Heart right ventricle (tissue), 16 donors: Measurements from ENCODE around the gene JUND. TPM values are rescaled to one million over a fixed set of nuclear protein-coding genes. Genes with fewer than 3 reads are reported as not detected.

ENCODE experiments used
- ATAC-seq, 8 donors: fragments of 200-7000 bp; cut with Tn5 transposase; one replicate each; pipeline ENCODE4 v1.9.1; 2020; ENCODE audit warnings: mild to moderate bottlenecking in 8 of 8, moderate library complexity in 8 of 8, moderate number of reproducible peaks in 1 of 8
- DNase-seq, 2 donors: peaks; one replicate each; pipeline ENCODE4 v3.0.0-alpha.2; 2020
- H3K27ac ChIP-seq, 10 donors: fragments of 200-600 bp; sonication (generic) in 2 of 10; one replicate each; pipeline versions ENCODE4 v1.5.0 to v1.8.0; 2020 to 2022; ENCODE audit warnings: mild to moderate bottlenecking in 3 of 10
- H3K27me3 ChIP-seq, 7 donors: fragments of 200-600 bp; one replicate each; pipeline ENCODE4 v1.8.0; 2021 to 2022; ENCODE audit warnings: mild to moderate bottlenecking in 2 of 7
- H3K36me3 ChIP-seq, 9 donors: fragments of 200-600 bp; sonication (generic) in 1 of 9; one replicate each; pipeline versions ENCODE4 v1.5.0 to v1.8.0; 2020 to 2022; ENCODE audit warnings: mild to moderate bottlenecking in 2 of 9
- H3K4me1 ChIP-seq, 9 donors: fragments of 200-600 bp; sonication (generic) in 1 of 9; one replicate each; pipeline versions ENCODE4 v1.5.0 to v1.8.0; 2020 to 2022; ENCODE audit warnings: mild to moderate bottlenecking in 4 of 9
- H3K4me3 ChIP-seq, 10 donors: fragments of 200-600 bp; sonication (generic) in 2 of 10; one replicate each; pipeline versions ENCODE4 v1.5.0 to v1.8.0; 2020 to 2022; ENCODE audit warnings: mild to moderate bottlenecking in 7 of 10, moderate library complexity in 2 of 10
- H3K9me3 ChIP-seq, 11 donors: fragments of 200-600 bp in 10 of 11; sonication (generic) in 2 of 11; one replicate each; pipeline versions ENCODE4 v1.5.0 to v1.8.0; 2013 to 2022; ENCODE audit warnings: mild to moderate bottlenecking in 2 of 11, control low read depth in 1 of 11, moderate library complexity in 1 of 11
- WGBS, 2 donors: extraction: QIAGEN DNeasy Blood & Tissue Kit; methylation state at CpG; one replicate each; pipeline ENCODE4 v1.1.7; 2013; ENCODE audit warnings: inconsistent platforms in 1 of 2; 5-methylcytosine and 5-hydroxymethylcytosine counted together
- intact Hi-C, 10 donors: fragments of 100-400 bp; cut with DNase I; formaldehyde crosslinking; loops; one replicate each; pipeline versions ENCODE4 v1.11.1 to v1.14.2; 2022
- polyA plus RNA-seq, 2 donors: library from polyadenylated mRNA; stranded (reverse); fragments of 200-250 nt; gene quantifications; one replicate each; pipeline ENCODE4 v1.2.3, GENCODE V29; 2013
- total RNA-seq, 10 donors: library from RNA; stranded (reverse); fragmentation: NEBNext Ultra II Directional in 3 of 10; extraction: Animal tissue kit (Norgen Biotek cat#: 25700) in 3 of 10; gene quantifications; one replicate each; pipeline versions ENCODE4 v1.2.1 to v1.2.4, GENCODE V29; 2021 to 2023
- TF ChIP-seq, protein P1 (sequence below), 9 donors: fragments of 200-600 bp; sonication (generic) in 2 of 9; IDR thresholded peaks; one replicate each; pipeline versions ENCODE4 v1.5.0 to v1.8.0; 2021 to 2022; ENCODE audit warnings: antibody characterized with exemption in 9 of 9, mild to moderate bottlenecking in 5 of 9, moderate library complexity in 1 of 9
- donor health status: Arrhythmogenic right ventricular cardiomyopathy.
- donor health status: ischemic (EF 13 %, LVEDD 7.1; RV severe dilation, severe dysfunction).
- donor health status: healthy with polysubstance abuse.
- donor health status: DM: no; HTN: yes; CAD: no.
- donor health status: DM: no; HTN: no; CAD: no.
- donor health status: ischemic (EF 25% LVEDD 6.9; RV normal size, moderate dysfunction).
- donor health status: ischemic (EF 25% LVEDD 5.7; RV mildly dilated, moderate dysfunction).
- donor health status: healthy.
- donor health status: DM: yes; HTN: yes; CAD: no.
- donor health status: Ischemic cardiomyopathy.
- donor health status: ischemic (EF 35%, LVEDD 5.7; RV mildly dilated, moderate dysfunction).
- donor health status: nonischemic (EF 11% LVEDD 7.7; RV severe dilation, severe dysfunction).
- donor health status: DM: yes; HTN: yes; CAD: no.
- donor health status: PGD.
- donor health status: ischemic (EF 29% LVEDD 5.4; RV normal size, mild dysfunction).
- donor health status: nonischemic (EF 23%, LVEDD 6.1; RV moderate dilation, normal function).

JUND gene
- total and polyA plus RNA-seq, 12 donors: 93.7 to 278 (median 133) TPM

DNA sequence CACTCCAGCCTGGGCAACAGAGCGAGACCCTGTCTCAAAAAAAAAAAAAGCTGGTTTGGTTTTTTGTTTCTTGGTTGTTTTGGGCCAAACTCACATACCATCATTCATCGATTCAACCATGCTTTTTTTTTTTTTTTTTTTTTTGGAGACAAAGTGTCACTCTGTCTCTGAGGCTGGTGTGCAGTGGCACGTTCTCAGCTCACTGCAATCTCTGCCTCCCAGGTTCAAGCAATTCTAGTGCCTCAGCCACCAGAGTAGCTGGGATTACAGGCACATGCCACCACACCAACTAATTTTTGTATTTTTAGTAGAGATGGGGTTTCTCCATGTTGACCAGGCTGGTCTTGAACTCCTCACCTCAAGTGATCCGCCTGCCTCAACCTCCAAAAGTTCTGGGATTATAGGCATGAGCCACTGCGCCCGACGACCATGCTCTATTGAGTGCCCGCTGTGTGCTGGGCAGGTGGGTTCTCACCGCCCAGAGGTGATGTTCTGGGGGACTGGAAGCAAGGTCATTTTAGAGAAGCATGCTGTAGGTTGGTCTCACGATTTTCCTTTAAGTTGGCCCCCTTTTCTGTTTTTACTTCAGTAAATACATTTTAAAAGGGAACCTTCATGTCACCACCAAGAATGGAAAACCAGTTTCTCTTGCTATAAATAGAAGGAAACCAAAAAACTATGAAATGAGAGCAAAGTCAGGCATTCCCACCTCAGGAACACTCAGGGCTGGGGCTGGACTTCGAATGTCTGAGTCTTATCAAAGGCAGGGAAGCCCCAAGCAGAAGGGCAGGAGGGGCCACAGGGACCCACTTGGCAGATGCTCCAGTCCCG is 8.3 kb upstream of the JUND start:
- WGBS, 2 donors: 61 to 66% methylated on average over 12 of the region's 12 CpGs
- no peak for DNase-seq
- no peak for ATAC-seq

DNA sequence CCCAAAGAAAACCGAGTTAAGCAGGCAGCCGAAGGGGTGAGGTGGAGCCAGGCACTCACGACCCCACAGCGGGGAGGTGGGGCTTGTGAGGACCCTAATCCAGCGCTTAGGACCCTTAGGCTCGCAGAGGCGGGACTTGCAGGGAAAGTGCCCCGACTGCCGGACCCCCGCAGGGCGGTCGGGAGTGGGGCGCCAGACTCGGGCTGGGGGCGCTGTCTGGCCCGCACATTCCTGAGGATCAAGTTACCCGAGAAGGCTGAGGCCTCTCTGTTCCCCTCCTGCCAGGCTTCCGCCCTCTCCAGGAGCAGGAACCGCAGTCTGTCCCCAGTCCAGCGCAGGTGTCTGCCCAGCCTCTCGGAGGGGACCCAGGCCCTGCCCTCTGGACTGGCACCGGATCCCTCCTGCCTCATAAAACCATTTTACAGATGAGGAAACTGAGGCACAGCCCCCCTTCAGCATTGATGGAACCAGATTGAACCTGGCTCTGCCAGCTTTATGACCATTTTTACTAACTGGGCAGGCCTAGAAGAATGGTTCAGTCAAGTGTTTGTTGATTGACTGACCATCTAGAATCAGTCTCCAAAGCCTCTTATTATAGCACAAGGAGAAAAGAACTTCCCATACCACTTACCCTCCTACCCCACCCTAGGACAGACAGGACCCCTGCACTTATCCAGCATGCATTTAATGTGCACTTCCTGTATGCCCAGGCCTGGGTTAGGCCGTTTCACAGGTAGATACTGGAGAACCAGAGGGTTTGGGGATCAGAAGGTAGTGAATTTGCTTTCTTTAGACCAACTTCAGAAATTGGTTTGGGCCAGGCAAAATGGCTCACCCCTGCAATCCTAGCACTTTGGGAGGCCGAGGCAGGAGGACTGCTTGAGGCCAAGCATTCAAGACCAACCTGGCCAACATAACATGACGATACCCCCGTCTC is 6.7 kb upstream of the JUND start:
- TF ChIP-seq, protein P1, sequence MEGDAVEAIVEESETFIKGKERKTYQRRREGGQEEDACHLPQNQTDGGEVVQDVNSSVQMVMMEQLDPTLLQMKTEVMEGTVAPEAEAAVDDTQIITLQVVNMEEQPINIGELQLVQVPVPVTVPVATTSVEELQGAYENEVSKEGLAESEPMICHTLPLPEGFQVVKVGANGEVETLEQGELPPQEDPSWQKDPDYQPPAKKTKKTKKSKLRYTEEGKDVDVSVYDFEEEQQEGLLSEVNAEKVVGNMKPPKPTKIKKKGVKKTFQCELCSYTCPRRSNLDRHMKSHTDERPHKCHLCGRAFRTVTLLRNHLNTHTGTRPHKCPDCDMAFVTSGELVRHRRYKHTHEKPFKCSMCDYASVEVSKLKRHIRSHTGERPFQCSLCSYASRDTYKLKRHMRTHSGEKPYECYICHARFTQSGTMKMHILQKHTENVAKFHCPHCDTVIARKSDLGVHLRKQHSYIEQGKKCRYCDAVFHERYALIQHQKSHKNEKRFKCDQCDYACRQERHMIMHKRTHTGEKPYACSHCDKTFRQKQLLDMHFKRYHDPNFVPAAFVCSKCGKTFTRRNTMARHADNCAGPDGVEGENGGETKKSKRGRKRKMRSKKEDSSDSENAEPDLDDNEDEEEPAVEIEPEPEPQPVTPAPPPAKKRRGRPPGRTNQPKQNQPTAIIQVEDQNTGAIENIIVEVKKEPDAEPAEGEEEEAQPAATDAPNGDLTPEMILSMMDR (IDR thresholded peaks at IDR 0.05): no peak
- H3K4me1 ChIP-seq: peaks cover 6 to 38% (median 34%) of the 10 kb centered on the region in 9 donors
- no peaks in the 10 kb centered on the region for H3K27me3 ChIP-seq
- 65 to 74% methylated on average over 26 of the region's 26 CpGs for WGBS, 2 donors
- ATAC-seq (no peak), DNase-seq (no peak)
- H3K4me3 ChIP-seq: no peak overlapping the region
- H3K36me3 ChIP-seq: no peaks in the 10 kb centered on the region
- H3K9me3 ChIP-seq: no peaks in the 10 kb centered on the region
- intact Hi-C loops: loop anchor here in 1 of 10 donors (10.0 kb wide), 1 partner anchor 127 kb away; the partner anchor contains the start of gene SSBP4
- H3K27ac ChIP-seq: peak overlapping the region in 3 of 10 donors; percentile 8 to 14 (median 10)

More for the DNA sequence above, 8.3 kb upstream of the JUND start:
- intact Hi-C loops: loop anchor here in 2 of 10 donors (10.0 kb wide), 2 partner anchors 125 to 1215 kb away; partner anchors contain the start of genes HAUS8 (in 1 of the 2), MYO9B (in 1 of the 2) and SSBP4 (in 1 of the 2)
- H3K4me1 ChIP-seq: peaks cover 6 to 48% (median 34%) of the 10 kb centered on the region in 9 donors
- H3K27ac ChIP-seq: peak overlapping the region in 9 of 10 donors; percentile 18 to 100 (median 99)
- H3K36me3 ChIP-seq: no peaks in the 10 kb centered on the region
- H3K27me3 ChIP-seq: no peaks in the 10 kb centered on the region
- H3K4me3 ChIP-seq: no peak overlapping the region
- no peaks in the 10 kb centered on the region for H3K9me3 ChIP-seq
- TF ChIP-seq, protein P1 (IDR thresholded peaks at IDR 0.05): no peak

DNA sequence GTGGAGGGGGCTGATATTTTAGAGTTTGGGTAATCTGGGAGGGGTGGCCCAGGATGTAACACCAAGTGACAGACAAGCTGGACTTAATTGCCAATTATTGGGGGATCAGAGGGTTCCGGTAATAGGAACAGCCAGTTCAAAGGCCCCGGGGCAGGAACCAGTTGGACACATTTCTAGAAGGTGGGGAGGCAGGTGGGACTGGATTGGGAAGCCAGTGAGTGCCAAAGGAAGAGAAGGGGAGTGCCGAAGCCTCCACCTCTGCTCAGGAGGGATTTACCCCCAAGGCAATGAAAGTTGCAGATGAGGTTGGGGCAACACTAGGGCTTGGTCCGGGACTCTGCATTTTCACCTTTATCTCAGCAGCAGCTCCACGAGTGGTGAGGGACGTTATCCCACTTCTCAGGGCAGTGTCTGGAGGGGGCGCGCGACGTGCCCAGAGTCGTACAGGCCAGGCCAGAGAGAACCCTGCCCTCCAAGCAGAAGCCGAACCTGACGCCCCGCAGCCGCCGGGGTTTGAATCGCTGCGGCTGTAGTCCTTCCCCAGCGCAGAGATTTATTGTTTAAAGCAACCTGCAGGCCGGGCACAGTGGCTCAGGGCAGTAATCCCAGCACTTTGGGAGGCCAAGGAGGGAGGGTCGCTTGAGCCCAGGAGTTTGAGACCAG is 5.7 kb upstream of the JUND start:
- no peaks in the 10 kb centered on the region for H3K27me3 ChIP-seq
- TF ChIP-seq, protein P1 (IDR thresholded peaks at IDR 0.05): no peak
- no peak for ATAC-seq
- no peak for DNase-seq
- intact Hi-C loops: loop anchor here in 1 of 10 donors (10.0 kb wide), 1 partner anchor 128 kb away; the partner anchor contains the start of gene SSBP4
- H3K4me1 ChIP-seq: peaks cover 6 to 43% (median 38%) of the 10 kb centered on the region in 9 donors
- peak overlapping the region in 8 of 10 donors; percentile 8 to 99 (median 30) for H3K27ac ChIP-seq
- H3K9me3 ChIP-seq: no peaks in the 10 kb centered on the region
- 81 to 84% methylated on average over 21 of the region's 21 CpGs for WGBS, 2 donors
- no peak overlapping the region for H3K4me3 ChIP-seq
- no peaks in the 10 kb centered on the region for H3K36me3 ChIP-seq
